ENCODE measurements around the gene LDLRAD3. TPM values are rescaled to one million over a fixed set of nuclear protein-coding genes. Genes with fewer than 3 reads are reported as not detected.
A peak's percentile ranks its signal among the peaks of the same experiment; 100 is the strongest.

The LDLRAD3 gene
- polyA plus RNA-seq, 1 donor (not counting 4 experiments of a cell fraction or from before 2014, with no cell fraction given) = 13.1 TPM

DNA sequence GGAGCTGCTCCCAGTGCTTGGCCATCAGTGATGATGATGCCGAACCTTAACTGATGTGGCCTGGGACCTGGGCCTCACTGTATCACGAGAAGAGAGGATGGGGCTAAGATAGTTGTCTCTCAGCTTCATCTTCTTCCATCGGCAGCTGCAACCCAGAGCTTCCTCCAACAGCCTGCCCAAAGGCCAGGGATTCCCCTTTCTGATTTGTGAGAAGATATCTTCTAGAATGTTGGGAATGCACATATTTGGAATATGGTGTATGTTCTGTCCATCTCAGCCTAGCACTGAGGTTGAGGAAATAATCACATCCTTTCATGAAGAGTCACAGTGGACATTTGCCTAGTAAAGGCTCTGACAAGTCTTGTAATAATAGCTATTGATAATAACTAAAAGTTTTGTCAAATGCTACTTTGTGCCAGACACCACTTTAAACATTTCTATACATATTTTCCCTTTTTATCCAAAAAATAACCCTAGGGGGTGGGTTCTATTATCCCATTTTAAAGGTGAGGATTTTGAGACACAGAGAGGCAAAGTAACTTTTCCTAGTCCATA, 272.3 kb downstream of the LDLRAD3 start:
- no peaks in the 10 kb centered on the region for H3K27me3 ChIP-seq (ENCODE audit: control insufficient read depth, extremely low read depth, insufficient read depth, low read length)
- H3K4me2 ChIP-seq (ENCODE audit: control insufficient read depth, extremely low read depth, insufficient read depth, low read depth, low read length) = no peak overlapping the region
- H2AFZ ChIP-seq (ENCODE audit: control insufficient read depth, low read length) = no peak overlapping the region
- dilution Hi-C loops (cut with MboI; ENCODE audit: extremely low pct_ligation_motif_present, low sequenced_read_pairs) = no loop called here
- DNase-seq (ENCODE audit: low read depth, low spot score) = no peak
- H3K4me1 ChIP-seq (ENCODE audit: control insufficient read depth, extremely low read depth, insufficient read depth, low read length) = peaks cover 19% of the 10 kb centered on the region
- H3K79me2 ChIP-seq (ENCODE audit: control insufficient read depth, insufficient read depth, low read length) = no peaks in the 10 kb centered on the region
- H4K20me1 ChIP-seq (ENCODE audit: control insufficient read depth, extremely low read depth, insufficient read depth, low read length) = no peaks in the 10 kb centered on the region
- H3K27ac ChIP-seq (ENCODE audit: control insufficient read depth, insufficient read depth, low read length) = no peak overlapping the region
- peak; percentile 34 for FAIRE-seq
- no peaks in the 10 kb centered on the region for H3K9me3 ChIP-seq (ENCODE audit: control insufficient read depth, low read depth, low read length)
- H3K9me1 ChIP-seq (ENCODE audit: control insufficient read depth, extremely low read depth, insufficient read depth, low read length) = no peaks in the 10 kb centered on the region
- no peaks in the 10 kb centered on the region for H3K36me3 ChIP-seq (ENCODE audit: control insufficient read depth in 2 of 2, extremely low read depth in 1 of 2, insufficient read depth in 2 of 2, low read length in 2 of 2)
- H3K9ac ChIP-seq (ENCODE audit: control insufficient read depth, extremely low read depth, insufficient read depth, low read length) = no peak overlapping the region
- no peak for TF ChIP-seq EZH2 (IDR thresholded peaks at IDR 0.05; ENCODE audit: low read length)
- TF ChIP-seq, protein P1, sequence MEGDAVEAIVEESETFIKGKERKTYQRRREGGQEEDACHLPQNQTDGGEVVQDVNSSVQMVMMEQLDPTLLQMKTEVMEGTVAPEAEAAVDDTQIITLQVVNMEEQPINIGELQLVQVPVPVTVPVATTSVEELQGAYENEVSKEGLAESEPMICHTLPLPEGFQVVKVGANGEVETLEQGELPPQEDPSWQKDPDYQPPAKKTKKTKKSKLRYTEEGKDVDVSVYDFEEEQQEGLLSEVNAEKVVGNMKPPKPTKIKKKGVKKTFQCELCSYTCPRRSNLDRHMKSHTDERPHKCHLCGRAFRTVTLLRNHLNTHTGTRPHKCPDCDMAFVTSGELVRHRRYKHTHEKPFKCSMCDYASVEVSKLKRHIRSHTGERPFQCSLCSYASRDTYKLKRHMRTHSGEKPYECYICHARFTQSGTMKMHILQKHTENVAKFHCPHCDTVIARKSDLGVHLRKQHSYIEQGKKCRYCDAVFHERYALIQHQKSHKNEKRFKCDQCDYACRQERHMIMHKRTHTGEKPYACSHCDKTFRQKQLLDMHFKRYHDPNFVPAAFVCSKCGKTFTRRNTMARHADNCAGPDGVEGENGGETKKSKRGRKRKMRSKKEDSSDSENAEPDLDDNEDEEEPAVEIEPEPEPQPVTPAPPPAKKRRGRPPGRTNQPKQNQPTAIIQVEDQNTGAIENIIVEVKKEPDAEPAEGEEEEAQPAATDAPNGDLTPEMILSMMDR (optimal IDR thresholded peaks at IDR 0.05 in 1 of 3, IDR thresholded peaks at IDR 0.05 in 1 of 3, conservative IDR thresholded peaks at IDR 0.05 in 1 of 3; ENCODE audit: extremely low read depth in 1 of 3, insufficient read depth in 2 of 3, low read length in 3 of 3) = no peak
- H3K4me3 ChIP-seq (ENCODE audit: control insufficient read depth in 2 of 3, extremely low read depth in 1 of 3, insufficient read depth in 2 of 3, low read depth in 1 of 3, low read length in 3 of 3) = no peak overlapping the region

DNA sequence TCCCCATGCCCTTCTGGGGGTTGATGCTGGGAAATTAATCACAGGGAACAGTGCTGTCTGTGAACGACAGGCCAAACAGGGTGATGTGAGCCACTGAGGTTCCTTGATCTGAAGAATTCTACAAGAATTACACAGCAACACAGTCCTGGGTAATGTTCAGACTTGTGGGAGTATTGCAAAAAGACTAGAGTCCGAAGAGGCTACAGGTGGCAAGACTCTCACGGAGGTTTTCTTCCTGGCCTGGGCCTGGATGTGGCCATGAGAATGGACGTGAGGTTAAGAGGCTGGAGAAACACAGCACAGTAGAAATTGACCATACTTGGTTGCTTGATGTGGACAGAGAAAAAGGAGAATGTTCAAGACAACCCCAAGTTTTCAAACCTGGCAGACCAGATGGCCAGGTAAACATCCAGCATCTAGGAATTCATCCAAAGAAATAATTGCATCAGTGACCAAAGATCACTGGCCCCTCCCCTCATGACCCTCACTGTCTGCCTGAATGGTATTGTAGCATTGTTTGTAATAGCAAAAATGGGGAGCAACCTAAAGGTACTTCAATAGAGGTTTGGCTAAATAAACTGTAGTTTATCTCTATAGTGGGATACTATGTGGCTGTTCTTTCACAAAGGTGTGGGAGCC, 274.5 kb downstream of the LDLRAD3 start:
- Histone ChIP-seq H3K4me2 (ENCODE audit: control insufficient read depth, extremely low read depth, insufficient read depth, low read depth, low read length) (no peak overlapping the region), H3K4me3 (ENCODE audit: control insufficient read depth in 2 of 3, extremely low read depth in 1 of 3, insufficient read depth in 2 of 3, low read depth in 1 of 3, low read length in 3 of 3) (no peak overlapping the region), H3K4me1 (ENCODE audit: control insufficient read depth, extremely low read depth, insufficient read depth, low read length) (peaks cover 22% of the 10 kb centered on the region), H3K9me3 (ENCODE audit: control insufficient read depth, low read depth, low read length) (no peaks in the 10 kb centered on the region), H3K9ac (ENCODE audit: control insufficient read depth, extremely low read depth, insufficient read depth, low read length) (no peak overlapping the region), H4K20me1 (ENCODE audit: control insufficient read depth, extremely low read depth, insufficient read depth, low read length) (no peaks in the 10 kb centered on the region), H3K79me2 (ENCODE audit: control insufficient read depth, insufficient read depth, low read length) (no peaks in the 10 kb centered on the region), H3K9me1 (ENCODE audit: control insufficient read depth, extremely low read depth, insufficient read depth, low read length) (no peaks in the 10 kb centered on the region), H3K36me3 (ENCODE audit: control insufficient read depth in 2 of 2, extremely low read depth in 1 of 2, insufficient read depth in 2 of 2, low read length in 2 of 2) (no peaks in the 10 kb centered on the region), H3K27me3 (ENCODE audit: control insufficient read depth, extremely low read depth, insufficient read depth, low read length) (no peaks in the 10 kb centered on the region), H3K27ac (ENCODE audit: control insufficient read depth, insufficient read depth, low read length) (no peak overlapping the region), H2AFZ (ENCODE audit: control insufficient read depth, low read length) (no peak overlapping the region)
- FAIRE-seq (no peak), DNase-seq (ENCODE audit: low read depth, low spot score) (no peak)
- dilution Hi-C loops (cut with MboI; ENCODE audit: extremely low pct_ligation_motif_present, low sequenced_read_pairs) = no loop called here
- no peak for TF ChIP-seq EZH2 (IDR thresholded peaks at IDR 0.05; ENCODE audit: low read length)
- TF ChIP-seq, protein P1 (optimal IDR thresholded peaks at IDR 0.05 in 1 of 3, IDR thresholded peaks at IDR 0.05 in 1 of 3, conservative IDR thresholded peaks at IDR 0.05 in 1 of 3; ENCODE audit: extremely low read depth in 1 of 3, insufficient read depth in 2 of 3, low read length in 3 of 3) = no peak

All from keratinocyte (primary cell).